IPS DF 4.7 (cell line): ENCODE measurements around the gene OR56A5.

Experiments used
- DNase-seq: peaks from one replicate; pipeline ENCODE4 v3.0.0-alpha.2; 2013; ENCODE audit warnings: low spot score; ENCODE audit errors: extremely low read depth

The OR56A5 gene

DNA sequence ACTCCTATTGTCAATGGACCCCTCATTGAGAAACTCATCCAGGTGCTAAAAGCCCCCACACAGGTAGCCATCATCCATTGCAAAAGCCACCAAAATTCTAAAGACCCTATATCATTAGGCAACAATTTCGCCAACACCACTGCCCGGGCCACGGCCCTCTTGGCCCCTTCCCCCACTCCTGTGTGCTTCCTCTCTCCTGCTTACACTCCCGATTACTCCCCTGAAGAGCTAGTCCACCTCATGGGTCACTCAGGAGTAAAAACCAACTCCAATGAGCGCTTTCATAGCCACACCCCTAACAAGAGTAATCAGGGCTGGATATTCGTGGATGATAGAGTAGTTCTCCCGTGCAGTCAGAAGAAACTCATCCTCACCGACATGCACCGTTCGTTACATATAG is 35.2 kb downstream of the OR56A5 start:
- DNase-seq = no peak

DNA sequence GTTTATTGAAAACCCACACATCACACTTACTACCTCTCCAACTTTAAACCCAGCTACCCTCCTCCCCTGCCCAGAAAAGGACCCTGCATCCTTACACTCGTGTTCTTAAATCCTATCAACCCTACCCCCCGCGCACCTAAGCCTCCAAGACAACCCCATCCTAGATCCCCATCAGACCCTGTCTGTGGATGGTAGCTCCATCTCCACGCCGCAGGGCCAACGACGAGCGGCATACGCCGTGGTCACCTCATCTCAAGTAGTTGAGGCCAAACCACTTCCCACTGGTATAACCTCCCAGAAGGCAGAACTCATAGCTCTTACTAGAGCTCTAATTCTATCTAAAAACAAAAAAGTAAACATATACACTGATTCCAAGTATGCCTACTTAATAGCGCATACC is 35.6 kb downstream of the OR56A5 start:
- no peak for DNase-seq

GRCh38 chr11:5931061-5931460 is 37.2 kb downstream of the OR56A5 start:
- no peak for DNase-seq

DNA sequence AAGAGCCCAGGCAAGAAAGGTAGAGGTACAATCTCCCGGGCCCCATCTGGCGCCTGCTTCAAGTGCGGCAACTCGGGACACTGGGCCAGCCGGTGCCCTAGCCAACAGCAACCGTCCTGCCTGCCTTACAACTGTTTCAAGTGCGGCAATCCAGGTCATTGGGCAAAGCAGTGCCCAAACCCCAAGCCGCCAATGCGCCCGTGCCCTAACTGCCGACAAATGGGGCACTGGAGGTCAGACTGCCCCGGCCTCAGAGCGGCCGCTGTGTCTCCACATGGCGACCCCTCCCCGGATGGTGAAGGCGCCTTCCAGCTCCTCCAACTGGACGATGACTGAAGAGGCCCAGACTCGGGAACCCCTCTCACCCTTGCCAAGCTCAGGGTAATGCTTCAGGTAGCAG is 37.7 kb downstream of the OR56A5 start:
- DNase-seq = no peak

DNA sequence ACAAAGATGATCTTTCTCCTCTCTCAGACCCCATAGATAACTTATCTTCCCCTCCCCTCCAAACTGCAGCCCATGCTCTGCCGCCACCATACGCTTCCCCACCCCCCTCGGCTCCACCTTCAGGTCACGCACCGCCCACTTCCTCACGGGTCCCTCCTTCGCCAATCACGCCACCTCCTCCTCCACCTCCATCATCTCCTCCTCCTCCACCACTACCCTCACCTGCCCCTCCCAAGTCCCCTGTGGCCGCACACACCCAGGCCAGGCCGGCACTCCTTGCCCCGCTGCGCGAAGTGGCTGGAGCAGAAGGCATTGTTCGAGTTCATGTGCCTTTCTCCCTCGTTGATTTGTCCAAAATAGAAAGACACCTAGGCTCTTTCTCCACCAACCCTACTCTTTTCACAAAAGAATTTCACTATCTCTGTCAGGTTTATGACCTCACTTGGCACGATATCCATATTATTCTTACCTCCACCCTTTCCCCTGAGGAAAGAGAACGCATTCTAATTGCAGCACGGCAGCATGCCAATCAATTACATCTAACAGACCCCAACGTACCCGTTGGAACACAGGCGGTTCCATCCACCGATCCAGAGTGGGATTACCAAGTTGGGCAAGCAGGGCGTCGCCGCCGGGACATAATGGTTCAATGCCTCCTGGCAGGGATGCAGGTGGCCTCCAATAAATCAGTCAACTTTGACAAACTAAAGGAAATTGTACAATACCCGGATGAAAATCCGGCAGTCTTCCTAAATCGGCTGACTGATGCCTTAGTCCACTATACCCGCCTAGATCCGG is 38.5 kb downstream of the OR56A5 start:
- no peak for DNase-seq

GRCh38 chr11:5928811-5929210 is 39.5 kb downstream of the OR56A5 start:
- no peak for DNase-seq

DNA sequence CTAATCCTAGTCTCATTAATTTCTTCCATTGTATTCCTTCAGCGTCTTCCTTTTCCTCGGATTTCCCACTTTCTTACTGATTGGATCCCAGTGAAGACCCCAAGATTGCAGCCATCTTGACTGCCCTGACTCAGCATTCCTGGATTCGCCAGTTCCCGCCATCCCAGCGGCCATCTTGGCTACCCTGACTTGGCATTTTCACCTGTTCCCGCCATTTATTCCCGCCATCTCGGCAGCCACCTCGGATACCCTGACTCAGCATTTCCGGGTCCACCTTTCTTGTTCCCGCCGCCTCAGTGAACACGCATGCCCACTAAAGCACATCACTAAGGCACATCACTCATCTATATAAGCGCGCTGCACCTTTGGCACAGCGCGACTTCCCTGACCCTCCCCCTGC is 40.0 kb downstream of the OR56A5 start:
- no peak for DNase-seq

DNA sequence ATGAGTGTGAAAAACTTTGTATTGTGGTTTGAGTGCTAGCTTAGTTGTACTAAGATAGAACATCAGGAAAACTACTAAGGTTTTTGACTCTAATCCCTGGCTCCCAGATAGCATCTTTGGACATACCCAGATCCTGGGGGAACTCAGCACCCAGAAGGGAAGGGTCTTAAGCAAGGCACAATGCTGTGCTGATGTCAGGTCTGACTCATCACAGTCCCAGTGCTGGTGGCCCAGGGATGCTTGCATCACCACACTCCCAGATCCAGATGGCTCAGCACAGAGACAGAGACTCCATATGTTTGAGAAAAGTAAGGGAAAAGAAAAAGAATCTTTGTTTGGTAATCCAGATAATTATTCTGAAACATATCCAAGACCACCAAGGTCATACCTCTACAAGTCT is 44.5 kb downstream of the OR56A5 start:
- no peak for DNase-seq

GRCh38 chr11:5923427-5923776 is 44.9 kb downstream of the OR56A5 start:
- no peak for DNase-seq

DNA sequence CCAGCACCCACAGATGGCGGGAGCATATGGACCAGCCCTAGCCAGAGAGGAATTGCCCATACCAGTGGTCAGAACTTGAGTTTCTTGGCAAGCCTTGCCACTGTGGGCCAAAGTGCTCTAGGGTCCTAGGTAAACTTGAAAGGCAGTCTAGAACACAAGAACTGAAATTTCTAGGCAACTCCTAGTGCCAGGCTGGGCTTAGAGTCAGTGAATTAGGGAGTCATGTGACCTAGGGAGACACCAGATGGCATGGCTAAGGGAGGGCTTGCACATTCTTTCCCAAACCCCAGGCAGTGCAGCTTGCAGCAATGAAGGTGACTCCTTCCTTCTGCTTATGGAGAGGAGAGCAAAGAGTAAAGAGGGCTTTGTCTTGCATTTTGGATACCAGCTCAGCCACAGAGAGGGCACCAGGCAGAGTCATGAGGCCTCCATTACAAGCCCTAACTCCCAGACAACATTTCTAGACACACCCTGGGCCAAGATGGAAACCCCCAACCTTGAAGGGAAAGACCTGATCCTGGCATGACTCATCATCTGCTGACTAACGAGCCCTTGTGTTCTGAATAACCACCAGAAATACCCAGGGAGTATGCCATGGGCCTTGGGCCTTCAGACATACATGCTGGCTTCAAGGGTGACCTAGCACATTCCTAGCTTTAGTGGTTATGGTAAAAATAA is 45.4 kb downstream of the OR56A5 start:
- DNase-seq = no peak
